ENCODE results near the gene SYNM.

DNA sequence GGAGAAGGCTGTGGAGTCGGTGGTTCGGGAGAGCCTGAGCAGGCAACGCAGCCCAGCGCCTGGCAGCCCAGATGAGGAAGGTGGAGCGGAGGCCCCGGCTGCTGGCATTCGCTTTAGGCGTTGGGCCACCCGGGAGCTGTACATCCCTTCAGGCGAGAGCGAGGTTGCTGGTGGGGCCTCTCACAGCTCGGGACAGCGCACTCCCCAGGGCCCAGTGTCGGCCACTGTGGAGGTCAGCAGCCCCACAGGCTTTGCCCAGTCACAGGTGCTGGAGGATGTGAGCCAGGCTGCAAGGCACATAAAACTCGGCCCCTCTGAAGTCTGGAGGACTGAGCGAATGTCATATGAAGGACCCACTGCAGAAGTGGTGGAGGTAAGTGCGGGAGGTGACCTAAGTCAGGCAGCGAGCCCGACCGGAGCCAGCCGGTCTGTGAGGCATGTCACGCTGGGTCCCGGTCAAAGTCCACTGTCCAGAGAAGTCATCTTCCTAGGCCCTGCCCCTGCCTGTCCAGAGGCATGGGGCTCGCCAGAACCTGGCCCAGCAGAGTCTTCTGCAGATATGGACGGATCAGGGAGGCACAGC is 26.7 kb downstream of the SYNM start:
- TF ChIP-seq OSR1 (CRISPR knock-in tag; IDR thresholded peaks at IDR 0.05) (no peak), TCF4 (CRISPR knock-in tag; IDR thresholded peaks at IDR 0.05; ENCODE audit: borderline replicate concordance) (no peak), ZNF565 (CRISPR knock-in tag; conservative IDR thresholded peaks at IDR 0.05; ENCODE audit: low read depth) (no peak), CSDC2 (CRISPR knock-in tag; IDR thresholded peaks at IDR 0.05) (no peak), ZFP3 (CRISPR knock-in tag; IDR thresholded peaks at IDR 0.05) (no peak), ZFP30 (CRISPR knock-in tag; IDR thresholded peaks at IDR 0.05) (no peak), TOX (CRISPR knock-in tag; IDR thresholded peaks at IDR 0.05; ENCODE audit: borderline replicate concordance) (no peak), ARNTL (CRISPR knock-in tag; IDR thresholded peaks at IDR 0.05; ENCODE audit: borderline replicate concordance, low read depth) (no peak), SNAI2 (CRISPR knock-in tag; IDR thresholded peaks at IDR 0.05) (no peak)
- TF ChIP-seq, protein P1, sequence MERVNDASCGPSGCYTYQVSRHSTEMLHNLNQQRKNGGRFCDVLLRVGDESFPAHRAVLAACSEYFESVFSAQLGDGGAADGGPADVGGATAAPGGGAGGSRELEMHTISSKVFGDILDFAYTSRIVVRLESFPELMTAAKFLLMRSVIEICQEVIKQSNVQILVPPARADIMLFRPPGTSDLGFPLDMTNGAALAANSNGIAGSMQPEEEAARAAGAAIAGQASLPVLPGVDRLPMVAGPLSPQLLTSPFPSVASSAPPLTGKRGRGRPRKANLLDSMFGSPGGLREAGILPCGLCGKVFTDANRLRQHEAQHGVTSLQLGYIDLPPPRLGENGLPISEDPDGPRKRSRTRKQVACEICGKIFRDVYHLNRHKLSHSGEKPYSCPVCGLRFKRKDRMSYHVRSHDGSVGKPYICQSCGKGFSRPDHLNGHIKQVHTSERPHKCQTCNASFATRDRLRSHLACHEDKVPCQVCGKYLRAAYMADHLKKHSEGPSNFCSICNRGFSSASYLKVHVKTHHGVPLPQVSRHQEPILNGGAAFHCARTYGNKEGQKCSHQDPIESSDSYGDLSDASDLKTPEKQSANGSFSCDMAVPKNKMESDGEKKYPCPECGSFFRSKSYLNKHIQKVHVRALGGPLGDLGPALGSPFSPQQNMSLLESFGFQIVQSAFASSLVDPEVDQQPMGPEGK (CRISPR knock-in tag; IDR thresholded peaks at IDR 0.05; ENCODE audit: borderline replicate concordance) = no peak
- TF ChIP-seq, protein P2, sequence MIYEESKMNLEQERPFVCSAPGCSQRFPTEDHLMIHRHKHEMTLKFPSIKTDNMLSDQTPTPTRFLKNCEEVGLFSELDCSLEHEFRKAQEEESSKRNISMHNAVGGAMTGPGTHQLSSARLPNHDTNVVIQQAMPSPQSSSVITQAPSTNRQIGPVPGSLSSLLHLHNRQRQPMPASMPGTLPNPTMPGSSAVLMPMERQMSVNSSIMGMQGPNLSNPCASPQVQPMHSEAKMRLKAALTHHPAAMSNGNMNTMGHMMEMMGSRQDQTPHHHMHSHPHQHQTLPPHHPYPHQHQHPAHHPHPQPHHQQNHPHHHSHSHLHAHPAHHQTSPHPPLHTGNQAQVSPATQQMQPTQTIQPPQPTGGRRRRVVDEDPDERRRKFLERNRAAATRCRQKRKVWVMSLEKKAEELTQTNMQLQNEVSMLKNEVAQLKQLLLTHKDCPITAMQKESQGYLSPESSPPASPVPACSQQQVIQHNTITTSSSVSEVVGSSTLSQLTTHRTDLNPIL (CRISPR knock-in tag; IDR thresholded peaks at IDR 0.05; ENCODE audit: low read depth) = no peak

All from SK-N-SH treated with all-trans-retinoic acid at 6 μM for 48 hours (cell line).